ENCODE results near the gene ROBO1.

- TF ChIP-seq CTCF (IDR thresholded peaks at IDR 0.05) (no peak), ZFX (IDR thresholded peaks at IDR 0.05; ENCODE audit: borderline replicate concordance) (no peak)
These were observed 489.1 kb downstream of the ROBO1 start for GRCh38 chr3:79278681-79279080.
